MCF 10A (cell line): ENCODE measurements around the gene UNC13B. TPM values are rescaled to one million over a fixed set of nuclear protein-coding genes. Genes with fewer than 3 reads are reported as not detected.

Source experiments
- BruUV-seq: library from RNA; stranded (reverse); fragments of 400-500 nt; replicated peaks from 2 replicates; lab custom pipeline; 2021; lab: Mats Ljungman, UMichigan
- CTCF ChIA-PET: fragments of 300-600 bp; sonication (Branson Sonifier 250); formaldehyde crosslinking; extraction: SDS; loops from one replicate; lab custom pipeline; 2021; ENCODE audit warnings: antibody characterized with exemption, inconsistent platforms; lab: Yijun Ruan, JAX
- POLR2A ChIA-PET: fragments of 300-600, 350-650 bp; sonication (Branson Sonifier 250); formaldehyde crosslinking; extraction: SDS; loops from one replicate; lab custom pipeline; 2020; ENCODE audit warnings: antibody characterized with exemption, inconsistent platforms; lab: Yijun Ruan, JAX
- DNase-seq: peaks from one replicate; pipeline ENCODE4 v3.0.0-alpha.2; 2018; ENCODE audit not compliant: unreplicated experiment
- H3K27ac Mint-ChIP-seq: one replicate; pipeline ENCODE4 v1.8.0; 2022; ENCODE audit warnings: mild to moderate bottlenecking, low read depth, mixed read lengths; ENCODE audit not compliant: unreplicated experiment
- H3K27me3 Mint-ChIP-seq: one replicate; pipeline ENCODE4 v1.8.0; 2022; ENCODE audit warnings: mixed read lengths; ENCODE audit not compliant: insufficient read depth, unreplicated experiment
- H3K36me3 Mint-ChIP-seq: one replicate; pipeline ENCODE4 v1.8.0; 2022; ENCODE audit warnings: mild to moderate bottlenecking, moderate library complexity, mixed read lengths; ENCODE audit not compliant: insufficient read depth, unreplicated experiment
- H3K4me1 Mint-ChIP-seq: one replicate; pipeline ENCODE4 v1.8.0; 2022; ENCODE audit warnings: mixed read lengths; ENCODE audit not compliant: insufficient read depth, unreplicated experiment
- H3K4me3 Mint-ChIP-seq: one replicate; pipeline ENCODE4 v1.8.0; 2022; ENCODE audit warnings: mild to moderate bottlenecking, moderate library complexity, mixed read lengths; ENCODE audit not compliant: unreplicated experiment
- H3K9me3 Mint-ChIP-seq: one replicate; pipeline ENCODE4 v1.8.0; 2022; ENCODE audit warnings: mixed read lengths; ENCODE audit not compliant: unreplicated experiment
- CTCF ChIP-seq: fragments of 200-600 bp; IDR thresholded peaks from one replicate; pipeline ENCODE4 v1.8.0; 2022; ENCODE audit warnings: antibody characterized with exemption, mild to moderate bottlenecking; ENCODE audit not compliant: unreplicated experiment
- intact Hi-C: fragments of 100-400 bp; cut with micrococcal nuclease; formaldehyde crosslinking; loops from 2 replicates; pipeline ENCODE4 v1.14.1; 2022
- total RNA-seq: library from RNA; stranded (reverse); gene quantifications from 2 replicates; pipeline ENCODE4 v1.2.3, GENCODE V29; 2022

The UNC13B gene
- total RNA-seq, 1 experiment from 2014 or later, result 22.9 TPM

GRCh38 chr9:35364817-35365585 lies 203.2 kb downstream of the UNC13B start:
- Mint-ChIP-seq H3K9me3 (no peaks in the 10 kb centered on the region), H3K27ac (no peak overlapping the region), H3K4me1 (peaks cover 16% of the 10 kb centered on the region), H3K4me3 (no peak overlapping the region), H3K36me3 (no peaks in the 10 kb centered on the region), H3K27me3 (no peaks in the 10 kb centered on the region)
- no TSS peak for BruUV-seq
- no peak for TF ChIP-seq CTCF
- ChIA-PET POLR2A (no interaction called here), CTCF (no interaction called here)
- intact Hi-C loops, result no loop called here
- no peak for DNase-seq

GRCh38 chr9:35366627-35367026 lies 204.8 kb downstream of the UNC13B start:
- Mint-ChIP-seq H3K4me1 (peaks cover 16% of the 10 kb centered on the region), H3K27me3 (no peaks in the 10 kb centered on the region), H3K4me3 (no peak overlapping the region), H3K27ac (no peak overlapping the region), H3K36me3 (no peaks in the 10 kb centered on the region), H3K9me3 (peaks cover 9% of the 10 kb centered on the region)
- no TSS peak for BruUV-seq
- DNase-seq, result no peak
- intact Hi-C loops, result no loop called here
- TF ChIP-seq CTCF, result no peak
- ChIA-PET CTCF (no interaction called here), POLR2A (interaction anchor here (0.7 to 1.4 kb wide), 2 partner anchors 13 to 77 kb away, joined by 3 to 5 read pairs; no protein-coding TSS in a partner anchor)

DNA sequence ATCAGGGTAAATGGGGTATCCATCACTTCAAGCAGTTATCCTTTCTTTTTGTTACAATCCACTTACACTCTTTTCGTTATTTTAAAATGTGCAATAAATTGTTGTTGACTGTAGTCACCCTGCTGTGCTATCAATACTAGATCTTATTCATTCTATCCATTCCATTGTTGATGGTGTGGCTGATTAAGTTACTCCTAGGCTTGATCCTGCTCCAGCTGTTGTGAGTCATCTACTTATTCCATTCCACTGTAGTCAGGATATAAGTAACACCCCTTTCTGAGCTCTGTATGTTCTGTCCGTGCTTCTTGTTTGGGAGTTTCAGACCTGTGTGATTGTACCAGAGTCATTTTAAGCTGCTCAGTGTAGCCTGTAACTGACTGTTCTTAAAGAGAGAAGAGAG lies 205.6 kb downstream of the UNC13B start:
- Mint-ChIP-seq H3K27me3 (no peaks in the 10 kb centered on the region), H3K36me3 (no peaks in the 10 kb centered on the region), H3K4me1 (peaks cover 16% of the 10 kb centered on the region), H3K27ac (peak overlapping the region; percentile 33), H3K9me3 (peaks cover 11% of the 10 kb centered on the region), H3K4me3 (no peak overlapping the region)
- peak; percentile 73 for DNase-seq
- no peak for TF ChIP-seq CTCF
- no TSS peak for BruUV-seq
- ChIA-PET CTCF (interaction anchor here (0.6 kb wide), 2 partner anchors 15 to 110 kb away, joined by 3 read pairs; no protein-coding TSS in a partner anchor), POLR2A (interaction anchor here (0.7 to 2.2 kb wide), 4 partner anchors 12 to 301 kb away, joined by 3 to 5 read pairs (median 4); partner anchors contain the start of gene UNC13B)
- intact Hi-C loops, result no loop called here

DNA sequence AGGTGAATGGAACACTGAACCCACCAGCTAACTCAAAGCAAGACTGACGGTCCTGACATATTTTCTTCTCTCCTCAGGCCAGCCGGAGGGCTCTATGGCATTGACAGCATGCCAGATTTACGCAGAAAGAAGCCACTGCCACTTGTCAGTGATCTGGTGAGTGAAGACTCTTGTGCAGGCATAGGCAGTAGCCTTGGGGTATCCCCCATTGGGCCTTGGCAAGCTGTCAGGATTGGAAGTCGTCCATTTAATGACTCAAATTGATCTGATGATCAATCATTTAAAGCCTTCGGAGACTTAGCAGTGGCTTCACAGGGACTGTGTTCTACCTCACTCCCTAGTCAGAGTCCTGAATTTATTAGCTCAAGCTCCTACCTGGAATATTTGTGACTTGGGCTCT lies 208.4 kb downstream of the UNC13B start:
- intact Hi-C loops, result no loop called here
- no TSS peak for BruUV-seq
- Mint-ChIP-seq H3K4me1 (peaks cover 16% of the 10 kb centered on the region), H3K9me3 (peaks cover 11% of the 10 kb centered on the region), H3K27me3 (no peaks in the 10 kb centered on the region), H3K27ac (no peak overlapping the region), H3K36me3 (no peaks in the 10 kb centered on the region), H3K4me3 (no peak overlapping the region)
- POLR2A ChIA-PET, result no interaction called here
- TF ChIP-seq CTCF, result no peak
- DNase-seq, result no peak
- CTCF ChIA-PET, result interaction anchor here (0.6 to 1.3 kb wide), 3 partner anchors 183 to 667 kb away, joined by 3 read pairs; no protein-coding TSS in a partner anchor
